GM06990 (cell line): ENCODE data around the gene DYSF.

Experiments used
- DNase-seq: peaks from one replicate; pipeline ENCODE4 v3.0.0-alpha.2; 2011; ENCODE audit not compliant: insufficient read length; ENCODE audit errors: extremely low read depth
- H3K27me3 ChIP-seq: replicated peaks from 2 replicates; pipeline ENCODE4 v1.6.0; 2011; ENCODE audit warnings: low read length; ENCODE audit not compliant: control insufficient read depth, insufficient read depth
- H3K36me3 ChIP-seq: 2 replicates; pipeline ENCODE4 v1.5.1; 2011; ENCODE audit warnings: low read length; ENCODE audit not compliant: control insufficient read depth, insufficient read depth
- H3K4me3 ChIP-seq: replicated peaks from 2 replicates; pipeline ENCODE4 v1.5.1; 2011; ENCODE audit warnings: low read depth, mild to moderate bottlenecking, control low read depth, low read length
- TF ChIP-seq, protein P1 (sequence below): IDR thresholded peaks from 2 replicates; pipeline ENCODE4 v1.5.1; 2011; ENCODE audit warnings: low read length, control low read depth, mild to moderate bottlenecking, inconsistent platforms; ENCODE audit not compliant: insufficient read depth, poor library complexity, severe bottlenecking

DYSF gene

DNA sequence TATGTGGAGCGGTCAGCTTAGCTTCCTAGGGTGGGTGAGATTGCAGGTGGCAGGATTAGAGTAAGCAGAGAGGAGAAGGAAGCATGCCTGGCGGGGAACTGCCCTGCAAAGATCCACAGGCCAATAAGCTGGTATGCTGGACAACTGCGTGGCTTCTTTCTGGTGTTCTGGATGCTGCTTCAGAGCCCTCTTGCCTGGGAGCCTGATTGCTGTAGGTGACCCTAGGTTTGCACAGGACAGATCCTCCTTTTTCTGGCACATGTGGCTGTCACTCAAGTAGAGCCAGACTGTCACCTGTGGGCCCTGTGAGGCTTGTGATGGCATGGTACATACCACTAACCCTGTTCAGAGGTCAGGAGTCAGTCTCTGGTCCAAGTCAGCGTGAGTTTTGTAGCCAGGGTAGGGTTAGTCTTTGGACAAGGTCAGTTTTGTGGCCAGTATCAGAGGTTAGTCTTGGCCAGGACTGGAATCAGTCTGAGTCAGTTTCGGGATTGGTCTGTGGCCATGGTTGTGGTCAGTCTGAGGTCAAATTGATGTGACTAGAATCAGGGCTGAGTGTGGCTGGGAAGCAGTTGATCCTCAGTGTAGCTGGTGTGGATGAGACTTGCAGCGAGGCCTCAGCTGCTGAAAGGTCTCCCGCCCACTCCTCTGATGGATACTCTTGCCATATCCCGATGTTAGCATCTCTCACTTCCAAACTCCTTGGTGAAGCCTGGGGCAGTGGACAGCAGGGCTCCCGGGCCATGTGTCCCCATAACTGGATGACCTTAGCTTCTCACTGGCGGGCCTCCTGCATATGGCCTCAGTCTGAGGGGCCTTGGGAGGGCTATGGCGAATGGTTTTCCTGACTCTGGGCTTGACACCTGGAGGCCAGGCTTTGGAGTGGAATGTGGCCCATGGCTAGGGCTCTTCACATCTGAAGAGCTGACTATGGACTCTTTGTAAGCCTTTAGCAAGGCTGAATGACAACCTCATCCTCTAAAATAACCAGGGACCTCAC is 260.5 kb downstream of the DYSF start:
- H3K27me3 ChIP-seq, result no peaks in the 10 kb centered on the region; the same call in 1 of the 2 replicates
- DNase-seq, result no peak
- TF ChIP-seq, protein P1, sequence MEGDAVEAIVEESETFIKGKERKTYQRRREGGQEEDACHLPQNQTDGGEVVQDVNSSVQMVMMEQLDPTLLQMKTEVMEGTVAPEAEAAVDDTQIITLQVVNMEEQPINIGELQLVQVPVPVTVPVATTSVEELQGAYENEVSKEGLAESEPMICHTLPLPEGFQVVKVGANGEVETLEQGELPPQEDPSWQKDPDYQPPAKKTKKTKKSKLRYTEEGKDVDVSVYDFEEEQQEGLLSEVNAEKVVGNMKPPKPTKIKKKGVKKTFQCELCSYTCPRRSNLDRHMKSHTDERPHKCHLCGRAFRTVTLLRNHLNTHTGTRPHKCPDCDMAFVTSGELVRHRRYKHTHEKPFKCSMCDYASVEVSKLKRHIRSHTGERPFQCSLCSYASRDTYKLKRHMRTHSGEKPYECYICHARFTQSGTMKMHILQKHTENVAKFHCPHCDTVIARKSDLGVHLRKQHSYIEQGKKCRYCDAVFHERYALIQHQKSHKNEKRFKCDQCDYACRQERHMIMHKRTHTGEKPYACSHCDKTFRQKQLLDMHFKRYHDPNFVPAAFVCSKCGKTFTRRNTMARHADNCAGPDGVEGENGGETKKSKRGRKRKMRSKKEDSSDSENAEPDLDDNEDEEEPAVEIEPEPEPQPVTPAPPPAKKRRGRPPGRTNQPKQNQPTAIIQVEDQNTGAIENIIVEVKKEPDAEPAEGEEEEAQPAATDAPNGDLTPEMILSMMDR, result no peak
- H3K36me3 ChIP-seq, result no peaks in the 10 kb centered on the region
- H3K4me3 ChIP-seq, result no peak overlapping the region

DNA sequence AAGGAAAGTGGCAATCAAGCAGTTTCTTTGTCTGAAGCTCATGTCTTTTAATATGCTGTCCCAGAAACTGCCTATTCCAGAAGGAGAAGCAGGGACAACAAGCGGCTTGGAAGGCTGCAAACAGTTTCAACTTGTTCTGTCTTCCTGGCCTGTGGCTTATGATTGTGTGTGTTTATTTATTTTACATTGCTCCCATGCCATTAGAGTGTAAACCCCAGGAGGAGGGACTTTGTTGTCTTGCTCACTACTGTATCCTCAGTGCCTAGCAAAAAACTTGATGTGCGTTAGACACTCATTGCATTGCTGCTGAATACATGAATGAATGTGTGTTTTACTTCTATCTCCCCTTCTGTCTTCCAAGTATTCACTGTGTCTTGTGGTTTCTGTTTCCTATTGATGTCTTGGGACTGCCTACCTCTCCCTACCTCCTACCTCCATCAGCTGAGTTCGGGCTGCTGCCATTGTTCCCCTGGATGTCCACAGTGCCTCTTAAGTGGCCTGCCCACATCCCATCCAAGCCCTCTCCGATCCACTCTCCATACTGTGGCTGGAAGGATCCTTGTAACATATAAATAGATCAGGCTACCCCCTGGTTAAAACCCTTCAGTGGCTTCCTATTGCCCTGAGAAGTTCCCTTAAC is 261.4 kb downstream of the DYSF start:
- no peaks in the 10 kb centered on the region; the same call in 1 of the 2 replicates for H3K27me3 ChIP-seq
- no peak overlapping the region for H3K4me3 ChIP-seq
- no peak for DNase-seq
- TF ChIP-seq, protein P1, result no peak
- H3K36me3 ChIP-seq, result no peaks in the 10 kb centered on the region

DNA sequence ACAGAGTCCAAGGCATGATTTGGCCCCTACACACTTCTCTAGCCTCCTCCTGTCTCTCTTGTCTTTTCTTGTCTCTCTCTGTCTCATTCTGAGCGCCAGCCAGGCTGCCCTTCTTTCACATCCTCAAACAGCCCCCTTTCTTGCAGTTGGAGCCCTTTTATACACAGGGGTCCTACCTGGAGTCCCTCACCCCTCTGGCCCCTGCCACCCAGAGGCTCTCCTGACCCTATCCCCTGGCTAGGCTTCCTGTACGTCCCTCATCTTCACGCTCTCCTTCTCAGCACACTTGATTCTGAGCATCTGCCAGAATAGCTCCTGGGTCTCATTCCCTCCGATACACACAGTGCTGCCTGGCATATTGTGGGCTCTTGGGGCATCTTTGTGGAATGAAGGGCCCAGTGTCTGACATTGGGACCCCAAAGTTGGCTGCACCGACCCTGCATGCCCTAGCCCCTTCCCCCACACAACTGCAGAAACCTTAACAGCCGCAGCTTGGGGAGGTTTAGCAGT is 261.9 kb downstream of the DYSF start:
- no peak for DNase-seq
- TF ChIP-seq, protein P1, result no peak
- Histone ChIP-seq H3K27me3 (no peaks in the 10 kb centered on the region; the same call in 1 of the 2 replicates), H3K36me3 (no peaks in the 10 kb centered on the region), H3K4me3 (no peak overlapping the region)

DNA sequence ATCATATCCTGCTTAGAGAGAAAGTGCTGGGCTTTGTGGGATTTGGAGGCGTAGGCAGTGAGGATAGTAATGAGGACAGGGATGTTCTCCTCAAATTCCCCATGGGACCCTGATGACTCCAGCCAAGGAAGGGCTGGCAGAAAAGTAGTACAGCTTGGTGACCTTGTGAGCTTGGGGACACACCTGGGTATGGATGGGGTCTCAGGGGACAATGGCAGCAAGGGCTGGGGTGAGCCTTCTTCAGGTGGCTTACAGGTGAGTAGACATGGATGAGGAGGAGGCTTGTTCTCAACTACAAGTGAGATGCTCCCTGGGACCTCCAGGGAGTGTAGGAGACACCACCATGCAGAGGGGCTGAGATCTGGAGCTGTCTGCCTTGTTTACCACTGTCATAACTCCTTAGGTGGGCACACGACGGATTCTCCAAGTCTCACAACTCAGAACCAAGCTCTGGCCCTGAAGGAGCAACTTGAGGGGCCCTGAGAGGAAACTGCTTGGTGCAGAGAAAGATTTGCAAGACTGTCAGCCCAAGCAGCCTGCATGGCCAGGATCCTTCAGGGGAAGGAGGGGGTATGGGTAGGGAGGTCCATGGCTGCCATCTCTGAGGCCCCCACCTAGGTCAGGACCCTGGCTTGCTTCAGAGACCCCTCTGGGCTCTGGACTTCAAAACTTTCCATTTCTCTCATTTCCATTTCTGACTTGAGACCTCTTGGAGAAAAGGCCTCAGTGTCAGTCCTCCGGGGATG is 262.8 kb downstream of the DYSF start:
- Histone ChIP-seq H3K4me3 (no peak overlapping the region), H3K27me3 (no peaks in the 10 kb centered on the region; the same call in 1 of the 2 replicates), H3K36me3 (no peaks in the 10 kb centered on the region)
- DNase-seq, result no peak
- TF ChIP-seq, protein P1, result no peak
